Activated CD4-positive, alpha-beta memory T cell treated with anti-CD3 and anti-CD28 coated beads, Interleukin-2, amount 10 ng/mL, durations not matched to agents 7 days and 5 days (primary cell): ENCODE data around the gene MPND. TPM values are rescaled to one million over a fixed set of nuclear protein-coding genes. Genes with fewer than 3 reads are reported as not detected.
A peak's percentile ranks its signal among the peaks of the same experiment; 100 is the strongest.
"Not testable (repeated sequence)": the region's sequence is repeated elsewhere in the genome, so short reads cannot be mapped to it uniquely, and the experiment has no call there.

ENCODE experiments used
- CTCF ChIA-PET: fragments of 350-600 bp; sonication (Branson Sonifier 250); formaldehyde crosslinking; loops from one replicate; lab custom pipeline; 2021; ENCODE audit warnings: antibody characterized with exemption, inconsistent platforms; lab: Charles Lee
- POLR2A ChIA-PET: fragments of 350-600 bp; sonication (Branson Sonifier 250); formaldehyde crosslinking; loops from one replicate; lab custom pipeline; 2021; ENCODE audit warnings: antibody characterized with exemption; lab: Charles Lee
- DNase-seq: peaks from one replicate; pipeline ENCODE4 v3.0.0-alpha.2; 2020
- H3K27ac Mint-ChIP-seq: one replicate; pipeline ENCODE4 v1.8.0; 2021; ENCODE audit warnings: mild to moderate bottlenecking, mixed read lengths
- H3K27me3 Mint-ChIP-seq: one replicate; pipeline ENCODE4 v1.8.0; 2021; ENCODE audit warnings: mixed read lengths
- H3K36me3 Mint-ChIP-seq: one replicate; pipeline ENCODE4 v1.8.0; 2021; ENCODE audit warnings: low read depth, mixed read lengths
- H3K4me1 Mint-ChIP-seq: one replicate; pipeline ENCODE4 v1.8.0; 2021; ENCODE audit warnings: mixed read lengths
- H3K4me3 Mint-ChIP-seq: one replicate; pipeline ENCODE4 v1.8.0; 2021; ENCODE audit warnings: mild to moderate bottlenecking, mixed read lengths
- H3K9me3 Mint-ChIP-seq: one replicate; pipeline ENCODE4 v1.8.0; 2021; ENCODE audit warnings: mixed read lengths
- total RNA-seq, 2 experiments: library from RNA; stranded (reverse); gene quantifications; one replicate each; pipeline ENCODE4 v1.2.3, GENCODE V29; 2021

MPND gene
- total RNA-seq, 2 experiments from 2014 or later = 19.1 to 20.4 TPM

DNA sequence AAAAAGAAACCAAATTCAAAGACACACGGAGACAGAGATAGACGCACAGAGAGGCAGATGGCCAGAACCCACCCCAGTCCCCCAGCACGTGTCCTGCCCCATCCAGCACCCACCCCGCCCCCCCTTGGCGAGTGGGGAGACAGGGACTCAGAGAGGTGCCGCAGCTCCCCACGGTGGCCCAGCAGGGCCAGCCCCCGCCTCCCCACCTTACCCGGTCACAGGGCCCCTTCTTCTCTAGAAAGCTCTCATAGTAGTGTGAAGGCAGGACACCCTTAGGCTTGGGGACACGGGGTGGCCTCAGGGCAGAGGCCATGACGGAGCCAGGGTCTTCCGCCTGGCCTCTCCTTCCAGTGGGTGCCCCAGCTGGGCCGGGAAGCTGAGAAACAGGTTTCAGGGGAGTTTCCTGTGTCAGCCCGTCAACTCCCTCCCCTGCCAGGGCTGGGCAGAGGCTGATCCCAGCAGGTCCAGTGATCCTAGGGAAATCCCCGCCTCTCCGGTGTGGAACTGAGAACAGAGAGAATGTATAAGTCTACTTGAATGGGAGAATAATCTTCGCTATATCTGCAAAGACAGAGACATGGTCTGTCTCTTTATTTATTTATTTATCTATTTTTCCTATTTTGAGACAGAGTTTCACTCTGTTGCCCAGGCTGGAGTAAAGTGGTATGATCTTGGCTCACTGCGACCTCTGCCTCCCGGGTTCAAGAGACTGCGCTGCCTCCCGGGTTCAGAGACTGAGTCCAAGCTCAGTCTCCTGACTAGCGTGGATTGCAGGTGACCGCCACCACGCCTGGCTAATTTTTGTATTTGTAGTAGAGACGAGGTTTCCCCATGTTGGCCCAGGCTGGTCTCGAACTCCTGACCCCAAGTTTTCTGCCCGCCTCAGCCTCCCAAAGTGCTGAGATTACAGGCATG is 4.7 kb upstream of the MPND start, which contains the start of gene STAP2:
Gene STAP2, minus strand, starts transcription at position 387 of the 915 bp plus-strand sequence. Its CDS starts 74 bp downstream, at position 313.
- Mint-ChIP-seq H3K4me1 (peaks cover 29% of the 10 kb centered on the region), H3K9me3 (peaks cover 2% of the 10 kb centered on the region), H3K27ac (peak within 1 kb of the TSS; percentile 72), H3K4me3 (peak within 1 kb of the TSS; percentile 79), H3K27me3 (no peaks in the 10 kb centered on the region), H3K36me3 (peaks cover 8% of the 10 kb centered on the region)
- CTCF ChIA-PET = interaction anchor here (0.9 to 1.4 kb wide), 4 partner anchors 14 to 72 kb away, joined by 3 to 9 read pairs (median 5); partner anchors contain the start of gene SH3GL1
- POLR2A ChIA-PET = interaction anchor here (0.7 to 2.0 kb wide), 9 partner anchors 9 to 229 kb away, joined by 3 to 4 read pairs (median 3); partner anchors contain the start of genes CHAF1A and YJU2
- peak; percentile 37 for DNase-seq

DNA sequence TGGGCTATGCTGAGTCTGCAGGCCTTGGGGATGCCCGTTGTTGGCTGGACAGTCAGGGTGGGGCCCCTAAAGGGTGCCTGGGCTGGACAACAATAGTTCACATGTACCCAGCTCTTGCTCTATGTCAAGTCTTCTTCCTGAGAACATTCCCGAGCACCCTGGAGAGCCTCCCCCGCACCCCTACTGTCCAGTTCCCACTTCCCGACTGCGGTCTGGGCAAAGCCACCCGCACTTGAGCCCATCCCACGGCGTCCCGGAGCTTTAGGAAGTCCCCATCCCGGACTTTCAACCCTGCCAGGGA is 1.1 kb upstream of the MPND start:
- CTCF ChIA-PET = interaction anchor here (0.6 to 3.5 kb wide), 20 partner anchors 9 to 354 kb away, joined by 3 to 63 read pairs (median 5); partner anchors contain the start of genes CHAF1A, FSD1 and SH3GL1
- Mint-ChIP-seq H3K4me3 (peak overlapping the region; percentile 90), H3K27me3 (no peaks in the 10 kb centered on the region), H3K4me1 (peaks cover 37% of the 10 kb centered on the region), H3K27ac (peak overlapping the region; percentile 90), H3K36me3 (peaks cover 8% of the 10 kb centered on the region), H3K9me3 (no peaks in the 10 kb centered on the region)
- DNase-seq = no peak
- POLR2A ChIA-PET = interaction anchor here (0.9 to 3.1 kb wide), 14 partner anchors 9 to 129 kb away, joined by 3 to 22 read pairs (median 12); partner anchors contain the start of genes CHAF1A, SH3GL1 and YJU2

DNA sequence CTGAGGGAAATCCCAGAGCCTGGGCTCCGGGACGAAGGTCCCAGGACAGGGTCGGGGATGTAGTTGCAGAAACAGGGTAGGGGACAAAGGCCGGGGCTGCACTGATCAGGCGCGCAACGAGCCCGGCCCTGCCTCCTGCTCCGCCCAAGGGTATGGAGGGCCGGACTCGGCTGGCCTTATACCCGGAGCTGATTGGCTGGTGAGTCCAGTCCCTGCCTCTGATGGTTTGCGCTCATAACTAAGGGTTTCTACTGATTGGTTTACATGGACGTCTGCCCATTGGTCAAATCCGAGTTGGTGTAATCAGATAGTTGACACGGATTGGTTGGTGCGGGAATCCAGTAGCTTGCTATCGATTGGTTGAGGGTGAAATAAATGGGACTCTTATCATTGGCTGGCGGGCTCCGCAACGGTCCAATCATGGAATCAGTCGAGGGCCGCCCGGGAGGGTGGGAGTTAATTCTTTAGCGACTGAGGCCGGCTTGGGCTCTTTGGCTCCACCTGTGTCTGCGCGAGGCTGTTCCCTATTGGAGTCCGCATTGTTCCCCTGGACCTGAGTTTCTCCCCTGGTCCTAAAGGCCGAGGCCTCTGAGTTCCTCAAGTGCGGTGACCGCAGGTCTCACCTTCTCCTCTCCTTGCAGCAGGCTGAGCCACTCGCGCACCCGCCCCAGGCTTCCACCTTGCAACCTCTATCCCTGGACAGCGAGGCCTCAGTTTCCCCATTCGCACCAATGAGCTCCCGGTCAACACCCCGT is 570 bp upstream of the MPND start:
- Mint-ChIP-seq H3K9me3 (no peaks in the 10 kb centered on the region), H3K4me1 (peaks cover 36% of the 10 kb centered on the region), H3K27me3 (no peaks in the 10 kb centered on the region), H3K4me3 (peak overlapping the region; percentile 90), H3K36me3 (peaks cover 8% of the 10 kb centered on the region), H3K27ac (peak overlapping the region; percentile 90)
- ChIA-PET POLR2A (interaction anchor here (0.9 to 3.1 kb wide), 21 partner anchors 9 to 128 kb away, joined by 3 to 22 read pairs (median 6); partner anchors contain the start of genes CHAF1A, SH3GL1 and YJU2), CTCF (interaction anchor here (0.6 to 3.5 kb wide), 26 partner anchors 9 to 379 kb away, joined by 3 to 63 read pairs (median 4); partner anchors contain the start of genes CHAF1A, FSD1 and SH3GL1)
- peak; percentile 96 for DNase-seq

GRCh38 chr19:4345342-4346019 is 2.1 kb downstream of the MPND start:
- Mint-ChIP-seq H3K27me3 (no peaks in the 10 kb centered on the region), H3K4me1 (peaks cover 21% of the 10 kb centered on the region), H3K4me3 (peak overlapping the region; percentile 47), H3K9me3 (no peaks in the 10 kb centered on the region), H3K36me3 (peaks cover 9% of the 10 kb centered on the region), H3K27ac (no peak overlapping the region)
- CTCF ChIA-PET = no interaction called here
- DNase-seq = no peak
- POLR2A ChIA-PET = no interaction called here

GRCh38 chr19:4346020-4346383 is 2.6 kb downstream of the MPND start:
- peaks cover 21% of the 10 kb centered on the region for H3K4me1 Mint-ChIP-seq
- H3K4me3 Mint-ChIP-seq = no peak overlapping the region
- ChIA-PET CTCF (no interaction called here), POLR2A (no interaction called here)
- H3K36me3 Mint-ChIP-seq = peaks cover 10% of the 10 kb centered on the region
- H3K27ac Mint-ChIP-seq = no peak overlapping the region
- no peaks in the 10 kb centered on the region for H3K27me3 Mint-ChIP-seq
- no peaks in the 10 kb centered on the region for H3K9me3 Mint-ChIP-seq
- no peak for DNase-seq

DNA sequence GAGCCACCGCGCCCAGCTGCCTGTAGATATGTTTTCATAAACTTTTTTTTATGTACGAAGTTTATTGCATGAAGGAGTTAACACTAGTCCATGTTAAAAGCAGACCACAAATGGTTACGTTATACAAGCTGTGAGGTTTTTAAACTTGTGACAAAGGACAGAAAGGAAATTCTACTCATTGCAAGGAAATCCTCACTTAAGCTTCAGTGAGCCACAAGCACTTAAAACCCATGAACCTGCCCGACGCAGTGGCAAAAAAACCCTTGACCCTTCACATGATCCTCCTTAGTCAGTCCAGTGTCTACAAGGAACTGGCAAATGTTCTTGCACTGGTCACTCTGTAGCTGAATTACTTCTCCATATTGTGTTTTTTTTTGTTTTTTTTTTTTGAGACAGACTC is 4.2 kb downstream of the MPND start:
- CTCF ChIA-PET = interaction anchor here (0.6 to 1.3 kb wide), 2 partner anchors 80 to 1144 kb away, joined by 3 read pairs; no protein-coding TSS in a partner anchor
- Mint-ChIP-seq H3K27ac (no peak overlapping the region), H3K4me3 (no peak overlapping the region), H3K9me3 (no peaks in the 10 kb centered on the region), H3K4me1 (peaks cover 15% of the 10 kb centered on the region), H3K27me3 (no peaks in the 10 kb centered on the region), H3K36me3 (peaks cover 10% of the 10 kb centered on the region)
- POLR2A ChIA-PET = no interaction called here
- DNase-seq = no peak

- H3K4me3 Mint-ChIP-seq, H3K27ac Mint-ChIP-seq: not testable (repeated sequence)
- peaks cover 10% of the 10 kb centered on the region for H3K36me3 Mint-ChIP-seq
Observed at GRCh38 chr19:4349225-4349624, 5.9 kb downstream of the MPND start.

DNA sequence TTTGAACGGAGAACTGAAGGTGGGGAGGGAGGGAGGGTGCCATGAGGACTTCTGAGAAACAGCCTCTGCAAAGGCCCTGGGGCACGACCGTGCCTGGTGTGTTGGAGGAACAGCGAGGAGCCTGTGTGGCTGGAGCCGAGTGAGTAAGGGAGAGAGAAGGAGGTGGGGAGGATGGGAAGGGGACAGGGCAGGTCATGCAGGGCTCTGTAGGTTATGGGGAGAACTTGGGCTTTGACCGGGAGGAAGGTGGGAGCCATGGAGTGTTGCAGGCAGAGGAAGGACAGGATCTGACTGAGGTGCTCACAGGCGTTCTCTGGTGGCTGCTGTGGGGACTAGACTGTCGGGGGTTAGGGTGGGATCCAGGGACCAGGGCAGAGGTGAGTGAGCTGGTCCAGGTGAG is 6.7 kb downstream of the MPND start:
- no peak overlapping the region for H3K27ac Mint-ChIP-seq
- CTCF ChIA-PET = interaction anchor here (5.7 kb wide), 1 partner anchor 83 kb away, joined by 69 read pairs; no protein-coding TSS in a partner anchor
- POLR2A ChIA-PET = no interaction called here
- H3K36me3 Mint-ChIP-seq = peaks cover 13% of the 10 kb centered on the region
- no peaks in the 10 kb centered on the region for H3K27me3 Mint-ChIP-seq
- H3K4me3 Mint-ChIP-seq = no peak overlapping the region
- DNase-seq = no peak
- peaks cover 3% of the 10 kb centered on the region for H3K4me1 Mint-ChIP-seq
- no peaks in the 10 kb centered on the region for H3K9me3 Mint-ChIP-seq

More at GRCh38 chr19:4349225-4349624, 5.9 kb downstream of the MPND start:
- DNase-seq, H3K4me1 Mint-ChIP-seq, H3K27me3 Mint-ChIP-seq, CTCF ChIA-PET, H3K9me3 Mint-ChIP-seq, POLR2A ChIA-PET: not testable (repeated sequence)

DNA sequence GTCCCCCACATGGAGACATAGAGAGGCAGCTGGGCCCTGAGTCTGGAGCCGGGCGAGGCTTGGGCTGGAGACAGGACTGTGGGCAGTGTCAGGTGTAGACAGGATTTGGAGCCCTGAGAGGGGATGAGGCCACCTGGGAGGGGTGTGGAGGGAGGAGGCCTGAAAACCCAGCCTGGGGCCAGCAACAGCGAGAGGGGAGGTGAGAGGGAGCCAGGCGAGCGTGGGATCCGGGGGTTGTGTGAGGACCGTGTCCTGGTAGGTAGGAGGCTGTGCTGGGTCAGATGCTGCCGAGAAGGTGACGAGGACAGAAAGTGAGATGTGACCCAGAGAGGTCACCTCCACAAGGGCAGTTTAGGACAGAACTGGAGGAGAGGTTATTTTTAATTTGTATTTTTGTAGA is 7.4 kb downstream of the MPND start:
- H3K9me3 Mint-ChIP-seq = no peaks in the 10 kb centered on the region
- H3K36me3 Mint-ChIP-seq = peaks cover 10% of the 10 kb centered on the region
- CTCF ChIA-PET = interaction anchor here (5.7 kb wide), 1 partner anchor 84 kb away, joined by 69 read pairs; no protein-coding TSS in a partner anchor
- no peaks in the 10 kb centered on the region for H3K4me1 Mint-ChIP-seq
- no peak overlapping the region for H3K27ac Mint-ChIP-seq
- no peaks in the 10 kb centered on the region for H3K27me3 Mint-ChIP-seq
- H3K4me3 Mint-ChIP-seq = no peak overlapping the region
- POLR2A ChIA-PET = no interaction called here
- no peak for DNase-seq

GRCh38 chr19:4352701-4353121 is 9.3 kb downstream of the MPND start:
- peak; percentile 53 for DNase-seq
- H3K4me1 Mint-ChIP-seq = no peaks in the 10 kb centered on the region
- ChIA-PET POLR2A (interaction anchor here (0.6 to 2.9 kb wide), 10 partner anchors 9 to 1174 kb away, joined by 3 to 12 read pairs (median 4); partner anchors contain the start of genes MPND, S1PR4, STAP2 and YJU2), CTCF (interaction anchor here (0.6 to 5.7 kb wide), 26 partner anchors 8 to 1193 kb away, joined by 3 to 69 read pairs (median 4); partner anchors contain the start of genes CHAF1A, HDGFL2, MPND and SH3GL1)
- H3K27me3 Mint-ChIP-seq = no peaks in the 10 kb centered on the region
- H3K27ac Mint-ChIP-seq = no peak overlapping the region
- peaks cover 8% of the 10 kb centered on the region for H3K36me3 Mint-ChIP-seq
- H3K4me3 Mint-ChIP-seq = no peak overlapping the region
- no peaks in the 10 kb centered on the region for H3K9me3 Mint-ChIP-seq

- Mint-ChIP-seq H3K9me3 (no peaks in the 10 kb centered on the region), H3K27ac (no peak overlapping the region)
Observed at GRCh38 chr19:4354282-4354681, 10.9 kb downstream of the MPND start.

More at GRCh38 chr19:4354282-4354681, 10.9 kb downstream of the MPND start:
- CTCF ChIA-PET = interaction anchor here (2.7 to 5.7 kb wide), 3 partner anchors 11 to 87 kb away, joined by 10 to 69 read pairs (median 63); partner anchors contain the start of gene MPND
- POLR2A ChIA-PET = interaction anchor here (2.9 kb wide), 1 partner anchor 87 kb away, joined by 12 read pairs; no protein-coding TSS in a partner anchor
- no peaks in the 10 kb centered on the region for H3K27me3 Mint-ChIP-seq
- no peak for DNase-seq
- no peaks in the 10 kb centered on the region for H3K4me1 Mint-ChIP-seq
- H3K36me3 Mint-ChIP-seq = peaks cover 8% of the 10 kb centered on the region
- H3K4me3 Mint-ChIP-seq = no peak overlapping the region
